G401 (cell line): ENCODE measurements around the gene CTCF. TPM values are rescaled to one million over a fixed set of nuclear protein-coding genes. Genes with fewer than 3 reads are reported as not detected.
A peak's percentile ranks its signal among the peaks of the same experiment; 100 is the strongest.

ENCODE experiments used
- DNase-seq: peaks from one replicate; pipeline ENCODE4 v3.0.0-alpha.2; 2015; ENCODE audit warnings: low spot score
- in situ Hi-C: cut with HindIII; loops from 2 replicates; pipeline ENCODE4 v1.10.0; 2016; ENCODE audit warnings: low sequenced_read_pairs, mixed read lengths
- total RNA-seq: library from RNA; depleted of rRNA; stranded (reverse); fragments of >200 nt; shearing (Covaris generic); gene quantifications from 2 replicates; pipeline ENCODE4 v1.2.3, GENCODE V29; 2014

CTCF gene
- total RNA-seq, 1 experiment from 2014 or later: 37.3 TPM

DNA sequence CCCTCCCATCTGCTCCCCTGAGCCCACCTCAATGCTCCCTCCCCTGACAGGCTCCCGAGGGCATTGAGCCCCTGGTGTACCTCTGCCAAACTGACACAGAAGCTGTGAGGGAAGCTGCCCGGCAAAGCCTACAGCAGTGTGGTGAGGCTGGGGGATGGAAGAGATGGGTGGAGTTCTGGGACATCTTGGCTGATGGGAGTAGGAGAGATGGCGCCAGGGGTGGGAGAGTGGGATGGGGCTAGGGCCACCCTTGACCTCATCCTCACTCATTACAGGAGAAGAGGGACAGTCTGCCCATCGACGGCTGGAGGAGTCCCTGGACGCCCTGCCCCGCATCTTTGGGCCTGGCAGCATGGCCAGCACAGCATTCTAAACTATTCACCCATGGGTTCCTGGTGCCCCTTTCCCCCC is 16.2 kb upstream of the CTCF start:
- no peak for DNase-seq
- in situ Hi-C loops: no loop called here

DNA sequence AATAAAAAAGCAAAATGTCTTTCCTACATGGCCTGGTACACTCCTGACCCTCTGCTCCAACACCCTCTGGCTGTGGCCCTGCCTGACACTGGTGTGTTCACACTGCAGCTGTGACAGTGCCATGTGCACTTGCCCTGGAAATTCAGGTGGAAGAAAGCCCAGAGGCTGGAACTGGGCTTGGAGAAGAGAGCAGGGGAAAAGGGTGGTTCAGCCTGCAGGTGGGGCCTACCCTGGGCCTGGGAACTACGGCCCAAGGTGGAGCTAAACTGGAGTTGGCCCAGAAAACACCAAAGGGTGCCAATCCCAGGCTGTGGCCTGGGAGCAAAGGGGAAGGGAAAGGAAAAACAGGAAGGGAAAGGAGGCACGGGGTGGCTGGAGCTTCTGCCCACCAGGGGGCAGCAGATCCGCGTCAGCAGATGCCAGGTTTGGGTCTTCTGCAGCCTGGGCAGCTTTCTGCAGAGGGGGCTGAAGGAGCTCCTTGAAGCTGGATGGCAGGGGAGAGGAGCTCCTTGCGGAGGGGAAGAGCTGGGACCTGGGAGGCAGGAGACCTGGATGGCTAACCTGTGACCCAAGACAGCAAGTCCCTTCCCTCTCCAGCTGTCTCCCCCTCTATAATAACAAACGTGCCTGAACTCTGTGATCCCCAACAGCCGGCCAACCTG is 15.4 kb upstream of the CTCF start:
- in situ Hi-C loops: no loop called here
- peak; percentile 72 for DNase-seq

DNA sequence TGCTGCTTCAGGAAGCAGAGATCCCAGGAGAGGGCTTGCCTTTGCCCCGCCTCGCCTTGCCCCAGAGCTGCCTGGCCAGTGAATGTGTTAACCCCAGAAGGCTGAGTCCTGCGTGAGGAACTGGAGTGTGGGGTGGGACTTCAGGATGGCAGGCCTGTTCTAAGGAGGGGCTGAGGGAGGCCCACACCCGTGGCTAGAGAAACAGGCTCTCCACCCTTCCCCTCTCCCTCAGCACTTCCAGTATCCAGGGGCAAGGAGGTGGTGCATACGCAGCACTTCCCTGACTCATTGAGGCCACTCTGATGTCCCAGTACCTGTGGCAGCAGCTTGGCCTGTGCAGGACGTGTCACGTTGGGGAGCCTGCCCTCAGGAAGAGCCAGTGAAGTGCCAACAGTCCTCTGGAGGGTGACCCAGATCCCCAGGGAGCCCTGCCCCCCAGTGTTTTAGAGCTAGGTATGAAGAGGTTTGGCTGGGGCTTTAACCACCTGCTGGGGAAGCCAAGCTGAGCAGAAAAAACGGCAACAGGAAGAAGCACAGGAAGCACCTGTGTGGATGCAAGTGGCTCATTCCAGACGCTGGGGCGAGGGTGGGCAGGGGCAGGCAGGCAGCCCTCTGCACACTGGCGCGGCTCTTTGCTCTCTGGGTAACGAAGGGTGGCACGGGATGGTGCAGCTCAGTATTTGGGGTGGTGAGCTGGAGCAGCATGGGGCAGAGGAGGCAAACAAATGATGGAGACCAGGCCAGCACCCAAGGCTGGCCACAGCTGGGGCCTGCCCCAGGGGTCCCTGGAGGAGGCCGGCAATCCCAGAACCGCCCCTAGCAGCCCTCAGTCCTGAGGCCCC is 14.7 kb upstream of the CTCF start:
- in situ Hi-C loops: no loop called here
- DNase-seq: no peak

DNA sequence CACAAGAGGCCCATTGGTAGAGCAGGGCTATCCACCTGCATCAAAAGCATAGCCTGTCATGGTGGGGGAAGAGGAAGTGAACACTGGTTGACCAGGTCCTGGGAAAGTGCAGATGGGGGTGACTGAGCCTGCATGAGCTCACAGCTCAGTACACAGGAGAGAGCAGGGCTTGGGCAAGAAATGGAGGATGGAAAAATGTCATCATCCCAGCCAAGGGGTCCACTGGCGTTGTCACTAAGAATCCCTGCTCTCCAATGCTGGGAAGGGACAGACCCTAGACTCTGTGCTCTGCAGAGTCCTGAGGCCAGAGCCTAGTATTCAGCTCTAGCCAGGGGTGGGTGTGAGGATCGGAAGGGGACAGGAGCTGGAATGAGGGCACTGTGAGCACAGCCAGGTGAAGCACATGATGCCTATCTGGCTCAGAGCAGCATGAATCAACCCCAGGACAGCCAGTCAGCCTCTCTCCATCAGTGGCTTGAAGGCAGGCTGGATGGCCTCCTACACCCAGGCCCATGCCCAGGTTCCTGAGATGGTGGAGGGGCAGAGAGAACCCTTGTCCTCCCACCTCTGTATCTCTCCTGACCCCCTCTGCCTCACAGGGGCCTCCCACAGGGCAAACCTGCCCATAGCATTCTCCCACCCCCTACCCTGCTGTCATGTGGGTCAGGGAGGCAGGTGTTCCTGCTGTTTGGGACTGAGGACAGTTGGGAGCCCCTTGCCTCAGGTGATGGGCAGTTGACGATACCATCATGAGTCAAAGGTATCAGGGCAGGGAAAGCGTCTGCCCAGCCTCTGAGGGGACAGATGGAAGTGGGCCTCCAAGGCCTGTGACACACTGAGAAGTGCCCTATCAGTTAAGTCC is 13.8 kb upstream of the CTCF start:
- in situ Hi-C loops: no loop called here
- no peak for DNase-seq

DNA sequence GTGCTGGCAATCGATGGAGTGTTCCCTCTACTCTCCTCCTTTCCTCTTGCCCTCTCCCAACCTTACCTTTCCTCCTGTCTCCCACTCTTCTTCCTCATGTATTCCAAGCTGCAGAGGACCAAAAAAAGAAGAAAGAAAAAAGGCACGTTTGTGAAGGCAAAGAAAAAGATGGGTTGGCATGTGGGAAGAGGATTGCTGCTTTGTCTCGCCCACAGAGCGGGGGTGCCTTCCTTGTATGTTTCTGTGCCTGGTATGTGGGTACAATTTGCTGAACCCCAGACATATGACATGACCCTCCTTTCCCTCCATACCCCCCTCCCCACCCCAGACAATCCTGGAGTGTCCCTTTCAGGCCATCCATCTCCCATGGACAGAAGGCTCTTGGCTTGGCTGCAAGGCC is 13.1 kb upstream of the CTCF start:
- in situ Hi-C loops: no loop called here

DNA sequence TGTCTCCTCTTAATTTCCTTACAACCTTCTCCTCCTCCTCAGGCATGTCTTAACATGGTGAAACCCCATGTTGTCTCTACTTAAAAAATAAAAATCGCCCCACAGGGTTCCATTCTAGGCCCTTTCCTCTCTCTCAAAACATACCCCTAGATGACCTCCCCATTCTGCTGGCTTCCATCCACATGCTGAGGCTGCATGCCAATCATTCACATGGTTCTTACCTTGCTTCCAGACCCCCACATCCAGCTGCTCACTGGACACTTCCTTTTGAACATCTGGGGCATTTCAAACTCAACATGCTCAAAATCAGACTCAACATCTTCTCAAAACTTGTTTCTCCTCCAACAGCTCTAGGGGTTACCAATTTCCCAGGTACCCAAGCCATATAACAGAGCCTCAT is 12.4 kb upstream of the CTCF start:
- in situ Hi-C loops: no loop called here
- no peak for DNase-seq

More for the DNA sequence above, 13.1 kb upstream of the CTCF start:
- DNase-seq: no peak

DNA sequence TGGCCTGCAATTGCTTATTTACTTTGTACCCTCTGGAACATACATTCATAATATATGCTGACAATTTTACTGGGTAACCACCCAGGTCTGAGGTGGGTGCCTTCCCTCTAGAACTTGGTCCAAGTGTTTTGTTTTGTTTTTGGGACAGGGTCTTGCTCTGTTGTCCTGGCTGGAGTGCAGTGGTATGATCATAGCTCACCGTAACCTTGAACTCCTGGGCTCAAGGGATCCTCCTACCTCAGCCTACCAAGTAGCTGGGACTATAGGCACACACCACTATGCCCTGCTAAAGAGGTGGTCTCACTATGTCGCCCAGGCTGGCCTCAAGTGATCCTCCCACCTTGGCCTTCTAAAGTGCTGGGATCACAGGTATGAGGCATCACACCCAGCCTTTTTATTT is 11.2 kb upstream of the CTCF start:
- in situ Hi-C loops: no loop called here
- no peak for DNase-seq

DNA sequence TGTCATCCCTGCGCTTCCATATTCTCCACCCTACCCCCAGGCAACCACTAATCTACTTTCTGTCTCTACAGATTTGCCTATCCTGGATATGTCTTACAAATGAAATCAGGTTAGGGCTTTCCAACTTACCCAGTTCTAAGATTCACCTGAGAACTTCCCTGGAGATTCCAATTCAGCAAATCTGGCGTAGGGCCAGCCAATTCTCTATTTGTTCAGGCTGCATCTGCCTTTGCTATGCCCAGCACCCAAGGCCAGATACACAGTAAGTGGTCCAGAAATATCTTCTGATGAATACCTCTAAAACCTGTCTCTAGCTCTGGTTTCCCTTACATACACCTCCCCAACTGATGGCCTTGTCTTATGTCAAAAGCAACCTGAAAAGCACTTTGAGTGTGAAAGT is 10.4 kb upstream of the CTCF start:
- DNase-seq: no peak
- in situ Hi-C loops: no loop called here

DNA sequence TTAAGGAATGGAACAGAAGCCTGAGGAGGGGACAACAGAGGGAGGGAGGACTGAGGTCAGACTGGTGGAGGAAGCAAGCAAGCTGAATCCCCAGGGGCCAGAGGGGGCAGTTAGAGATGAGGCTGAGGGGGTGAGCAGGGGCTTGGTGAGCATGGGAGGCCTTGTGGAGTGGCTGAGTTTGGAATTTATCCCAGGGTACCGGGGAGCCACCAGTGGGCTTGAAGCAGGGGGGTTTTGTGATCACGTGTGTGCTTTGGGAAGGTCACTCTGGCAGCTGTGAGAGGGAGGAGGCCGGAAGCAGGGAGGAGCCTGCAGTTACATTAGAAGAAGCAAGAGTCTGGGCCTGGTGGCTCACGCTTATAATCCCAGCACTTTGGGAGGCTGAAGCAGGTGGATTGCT is 9.8 kb upstream of the CTCF start:
- in situ Hi-C loops: no loop called here
- DNase-seq: no peak

DNA sequence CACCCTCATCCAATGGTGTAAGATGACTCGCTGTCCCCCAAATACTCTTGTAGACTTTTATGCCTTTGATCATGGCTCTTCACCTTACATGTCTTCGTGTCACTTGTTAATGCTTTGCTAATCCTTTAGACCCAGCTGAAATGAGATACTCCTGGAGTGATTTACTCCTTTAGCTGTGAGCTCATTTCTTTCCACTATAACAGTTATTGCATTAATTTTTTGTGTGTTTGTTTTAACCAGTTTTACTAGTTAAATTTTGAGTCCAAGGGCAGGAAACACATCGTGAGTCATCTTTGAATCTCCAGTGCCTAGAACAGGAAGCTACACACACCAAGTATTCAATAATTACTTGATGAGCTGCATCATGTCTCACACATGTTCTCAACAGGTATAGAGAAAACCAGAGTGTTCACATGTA is 6.5 kb upstream of the CTCF start:
- in situ Hi-C loops: no loop called here
- DNase-seq: no peak

DNA sequence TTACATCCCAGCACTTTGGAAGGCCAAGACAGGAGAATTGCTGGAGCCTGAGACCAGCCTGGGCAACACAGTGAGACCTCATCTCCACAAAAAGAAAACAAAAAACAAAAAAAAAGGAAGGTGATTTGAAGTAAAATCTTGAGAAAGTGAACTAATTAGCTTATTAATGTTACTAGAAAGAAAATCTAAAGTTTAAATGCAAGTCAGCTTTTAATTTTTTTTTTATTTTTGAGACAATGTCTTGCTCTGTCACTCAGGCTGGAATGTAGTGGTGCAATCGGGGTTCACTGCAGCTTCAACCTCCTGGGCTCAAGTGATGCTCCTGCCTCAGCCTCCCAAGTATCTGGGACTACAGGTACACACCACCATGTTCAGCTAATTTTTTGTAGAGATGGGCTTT is 3.5 kb upstream of the CTCF start:
- in situ Hi-C loops: no loop called here
- no peak for DNase-seq

DNA sequence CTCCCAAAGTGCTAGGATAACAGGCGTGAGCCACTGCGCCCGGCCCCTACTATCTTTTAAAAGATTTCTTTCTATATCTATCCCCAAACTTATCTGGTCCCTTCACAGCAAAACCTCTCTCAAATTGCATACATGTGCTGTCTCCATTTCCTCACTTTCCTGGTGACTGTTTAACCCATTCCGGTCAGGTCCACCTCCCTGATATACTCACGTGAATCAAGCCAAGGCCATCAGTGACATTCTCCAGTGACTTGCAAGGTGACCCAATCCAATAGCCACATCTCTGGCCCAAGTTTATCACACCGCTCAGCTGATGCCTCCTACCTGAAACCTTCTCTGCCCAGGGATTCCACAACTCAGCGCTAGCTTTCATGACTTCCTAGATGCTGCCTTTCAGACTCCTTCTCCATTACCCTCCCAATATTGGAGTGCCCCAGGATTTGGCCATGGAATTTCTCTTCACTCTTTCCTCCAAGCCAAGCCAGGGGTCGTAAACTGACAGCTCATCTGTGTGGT is 1.4 kb upstream of the CTCF start:
- no peak for DNase-seq
- in situ Hi-C loops: no loop called here

DNA sequence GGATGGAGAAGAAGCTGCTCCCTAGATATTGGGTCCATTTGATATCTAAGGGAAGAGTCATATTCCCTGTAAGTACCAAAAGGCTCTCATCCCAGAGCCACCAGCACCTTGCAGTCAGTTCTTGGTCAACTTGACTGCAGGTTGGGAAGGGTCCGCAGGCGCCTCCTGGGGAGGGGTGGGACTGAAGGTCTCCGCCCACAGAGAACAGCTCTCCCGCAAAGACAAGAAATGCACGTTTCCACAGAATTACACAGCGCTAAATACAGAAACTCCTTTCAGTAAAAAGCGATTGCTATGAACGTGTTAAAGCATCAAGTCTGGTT is 864 bp upstream of the CTCF start:
- DNase-seq: no peak
- in situ Hi-C loops: no loop called here

DNA sequence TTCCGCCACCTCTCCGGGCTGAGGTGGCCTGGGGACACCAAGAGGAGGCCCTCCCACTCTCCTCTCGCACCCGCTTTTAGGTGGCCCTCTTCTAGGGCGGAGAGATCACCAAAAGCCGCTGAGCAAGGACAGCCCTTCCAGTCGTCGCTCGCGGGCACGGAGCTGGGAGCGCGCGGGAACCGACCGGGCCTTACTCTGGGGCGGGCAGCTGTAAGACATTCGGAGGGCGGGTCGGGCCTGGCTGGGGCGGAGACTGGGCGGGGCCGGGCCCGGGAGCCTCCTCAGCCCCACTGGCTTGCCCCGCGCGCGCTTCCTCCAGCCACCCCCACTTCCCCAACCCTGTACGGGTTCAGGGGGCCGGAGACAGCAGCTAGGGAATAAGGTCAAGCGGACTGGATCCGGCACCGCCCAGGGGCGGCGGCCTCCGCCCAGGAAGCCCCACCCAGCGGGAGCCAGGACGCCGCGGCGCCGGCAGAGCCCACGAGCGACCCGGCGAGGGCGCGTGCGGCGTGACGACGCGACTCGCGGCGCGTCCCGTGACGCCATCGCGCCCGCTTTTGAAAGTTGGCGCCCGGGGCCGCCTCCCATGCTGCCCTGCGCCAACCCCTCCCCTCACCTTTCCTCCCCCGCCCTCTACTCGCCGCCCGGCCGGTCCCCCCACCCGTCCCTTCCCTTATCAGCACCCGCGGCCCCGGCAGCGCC is 351 bp upstream of the CTCF start:
- DNase-seq: peak; percentile 93
- in situ Hi-C loops: no loop called here

DNA sequence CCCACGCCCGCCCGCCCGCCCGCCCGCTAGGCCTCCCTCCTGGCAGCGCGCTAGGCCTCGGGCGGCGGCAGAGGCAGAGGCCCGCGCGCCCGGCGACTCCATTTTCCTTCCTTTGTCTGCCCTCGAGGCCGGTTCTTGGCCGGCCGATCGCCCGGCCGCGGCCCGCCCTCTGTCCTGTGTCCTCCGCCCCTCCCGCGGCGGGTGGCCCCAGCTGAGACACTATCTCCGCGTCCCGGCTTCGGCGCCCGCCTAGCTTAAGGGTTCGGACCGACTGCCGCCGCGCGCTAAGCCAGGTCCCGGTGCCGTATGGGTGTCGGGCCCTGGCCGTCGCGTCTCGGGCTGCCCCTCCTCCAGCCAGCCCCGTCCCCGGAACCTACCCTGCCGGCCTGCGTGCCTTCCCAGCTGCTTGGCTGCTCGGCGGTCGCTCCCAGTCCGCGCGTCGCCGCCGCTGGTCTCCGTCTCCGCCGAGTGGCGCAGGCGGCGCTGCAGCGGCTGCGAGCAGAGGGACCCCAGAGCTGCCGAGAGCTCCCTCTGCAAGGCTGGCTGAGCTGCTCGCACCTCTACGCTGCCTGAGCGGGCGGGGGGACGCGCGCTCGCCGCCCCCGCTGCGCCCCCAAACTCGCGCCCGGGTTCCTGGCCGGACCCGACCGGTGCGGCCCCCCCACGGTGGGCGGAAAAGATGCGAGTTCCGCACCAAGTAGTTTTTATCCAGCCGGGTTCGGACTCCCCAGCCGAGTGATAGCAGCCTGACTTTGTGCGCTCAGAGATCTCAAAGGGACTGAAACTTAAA is 787 bp downstream of the CTCF start:
- in situ Hi-C loops: no loop called here
- DNase-seq: peak; percentile 55

DNA sequence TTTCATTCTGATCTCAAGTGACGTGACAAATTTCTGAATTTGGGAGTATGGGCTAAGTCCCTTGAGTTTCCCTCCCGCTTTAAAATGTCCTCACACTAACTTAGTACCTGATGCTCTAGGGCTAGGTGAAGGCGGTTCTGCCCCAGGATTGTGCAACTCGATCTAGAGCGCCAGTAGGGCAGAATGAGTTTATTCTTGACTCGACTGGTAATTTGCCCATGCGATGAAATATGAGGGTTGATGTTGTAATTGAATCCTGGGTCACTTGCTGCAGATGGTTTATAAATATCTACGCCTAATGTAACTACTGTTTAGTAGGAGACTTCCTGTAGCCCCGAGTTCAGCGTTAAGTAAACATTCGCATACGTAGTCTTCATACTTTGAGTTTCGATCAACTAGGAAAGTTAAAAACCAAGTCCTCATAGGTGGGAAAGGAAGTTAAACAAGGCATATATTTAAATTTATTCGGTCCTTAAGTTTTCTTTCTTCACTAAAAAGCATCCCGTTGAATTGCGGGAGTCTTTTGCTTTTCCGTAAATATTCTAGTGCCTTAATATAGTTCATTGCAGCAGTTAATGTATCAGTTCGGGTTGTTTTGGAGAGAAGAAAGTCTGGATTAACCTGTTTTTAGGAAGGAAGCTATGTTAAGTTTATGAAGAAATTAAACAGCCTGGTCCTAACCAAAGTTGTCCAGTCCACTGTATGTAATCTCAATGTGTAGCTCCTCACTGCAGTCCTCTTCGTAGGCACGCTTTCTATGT is 1.6 kb downstream of the CTCF start:
- no peak for DNase-seq
- in situ Hi-C loops: no loop called here

DNA sequence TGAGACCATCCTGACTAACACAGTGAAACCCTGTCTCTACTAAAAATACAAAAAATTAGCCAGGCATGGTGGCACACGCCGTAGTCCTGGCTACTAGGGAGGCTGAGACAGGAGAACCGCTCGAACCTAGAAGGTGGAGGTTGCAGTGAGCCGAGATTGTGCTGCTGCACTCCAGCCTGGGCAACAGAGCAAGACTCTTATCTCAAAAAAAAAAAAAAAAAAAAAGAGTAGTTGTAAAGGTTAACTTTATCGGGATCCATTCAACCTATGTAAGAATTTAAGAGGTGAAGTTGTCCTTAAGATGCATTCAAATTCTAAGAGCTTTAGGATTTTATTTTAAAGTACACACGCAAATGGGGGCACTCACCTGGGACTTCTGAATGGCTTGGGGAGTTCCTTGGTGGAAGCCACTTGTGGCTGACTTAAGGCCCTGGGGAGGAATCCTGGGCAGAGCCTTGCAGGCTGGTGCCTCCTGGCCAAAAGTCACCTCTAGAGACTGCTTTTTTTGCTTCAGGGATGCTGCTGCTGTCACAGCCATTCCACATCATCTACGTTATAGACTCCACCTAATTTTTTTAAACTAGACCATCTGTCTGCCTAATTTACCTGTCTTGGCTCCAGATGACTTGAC is 3.3 kb downstream of the CTCF start:
- in situ Hi-C loops: no loop called here
- no peak for DNase-seq
